ENCODE measurements around the gene CBFB. TPM values are rescaled to one million over a fixed set of nuclear protein-coding genes. Genes with fewer than 3 reads are reported as not detected.

The CBFB gene
- total and polyA plus RNA-seq, 2 experiments from 2014 or later = 26.1 to 26.9 TPM

GRCh38 chr16:67017421-67017750, 11.6 kb upstream of the CBFB start (continued):
- TF ChIP-seq ETS1 (IDR thresholded peaks at IDR 0.05) (no peak), EZH2 (IDR thresholded peaks at IDR 0.05; ENCODE audit: low read depth, unreplicated experiment) (no peak), EZH2phosphoT487 (IDR thresholded peaks at IDR 0.05; ENCODE audit: unreplicated experiment) (no peak), STAT1 (IDR thresholded peaks at IDR 0.05; ENCODE audit: unreplicated experiment) (no peak)

- ATAC-seq = peak; percentile 92
- Mint-ChIP-seq H3K9me3 (no peaks in the 10 kb centered on the region), H3K27ac (no peak overlapping the region), H3K36me3 (ENCODE audit: low read depth) (no peaks in the 10 kb centered on the region), H3K4me1 (no peaks in the 10 kb centered on the region; the same call in 1 of the 3 replicates), H3K27me3 (ENCODE audit: insufficient read depth, low read depth, poor library complexity) (peaks cover 35% of the 10 kb centered on the region), H3K4me3 (no peak overlapping the region)
- Histone ChIP-seq H4K20me1 (replicated peaks; ENCODE audit: insufficient read depth) (no peaks in the 10 kb centered on the region), H3K27ac (ENCODE audit: low read depth) (no peak overlapping the region), H3K27me3 (ENCODE audit: insufficient read depth) (peaks cover 35% of the 10 kb centered on the region), H3K9me2 (ENCODE audit: insufficient read depth) (no peaks in the 10 kb centered on the region), H3K4me2 (no peak overlapping the region), H3F3A (replicated peaks; ENCODE audit: low read depth) (no peaks in the 10 kb centered on the region), H3K79me2 (replicated peaks; ENCODE audit: insufficient read depth) (no peaks in the 10 kb centered on the region), H3K36me3 (ENCODE audit: insufficient read depth) (no peaks in the 10 kb centered on the region), H3K4me1 (ENCODE audit: insufficient read depth) (peaks cover 4% of the 10 kb centered on the region; the same call in 1 of the 2 replicates), H2AFZ (no peak overlapping the region), H3K4me3 (no peak overlapping the region)
- peak; percentile 99 for DNase-seq (ENCODE audit: low spot score)
- peak; percentile 52; the same call in 1 of the 2 replicates for TF ChIP-seq POLR2AphosphoS5 (IDR thresholded peaks at IDR 0.05; ENCODE audit: low read depth)
- TF ChIP-seq CREB1 (CRISPR knock-in tag; IDR thresholded peaks at IDR 0.05; ENCODE audit: low read depth) = peak; percentile 40; the same call in 1 of the 2 replicates
- no peak for TF ChIP-seq EZH2 (IDR thresholded peaks at IDR 0.05; ENCODE audit: low read depth, unreplicated experiment)
- peak; percentile 86 to 96 for TF ChIP-seq CTCF (conservative IDR thresholded peaks at IDR 0.05; ENCODE audit: low read depth in 2 of 2)
Observed at GRCh38 chr16:67017810-67018488, 11.0 kb upstream of the CBFB start.

- H3K36me3 ChIP-seq (ENCODE audit: insufficient read depth) = no peaks in the 10 kb centered on the region
- H3K27me3 Mint-ChIP-seq (ENCODE audit: insufficient read depth, low read depth, poor library complexity) = peaks cover 29% of the 10 kb centered on the region
- no peak overlapping the region for H3K27ac Mint-ChIP-seq
- peaks cover 3% of the 10 kb centered on the region; the same call in 2 of the 3 replicates for H3K4me1 Mint-ChIP-seq
- H3K9me2 ChIP-seq (ENCODE audit: insufficient read depth) = no peaks in the 10 kb centered on the region
- H3K27ac ChIP-seq (ENCODE audit: low read depth) = no peak overlapping the region
- no peaks in the 10 kb centered on the region for H3K36me3 Mint-ChIP-seq (ENCODE audit: low read depth)
- ATAC-seq (no peak), DNase-seq (ENCODE audit: low spot score) (no peak)
- H3K9me3 Mint-ChIP-seq = no peaks in the 10 kb centered on the region
- H3K27me3 ChIP-seq (ENCODE audit: insufficient read depth) = peaks cover 23% of the 10 kb centered on the region
- no peak overlapping the region for H2AFZ ChIP-seq
- peaks cover 4% of the 10 kb centered on the region; the same call in 1 of the 2 replicates for H3K4me1 ChIP-seq (ENCODE audit: insufficient read depth)
- H3K4me3 ChIP-seq = no peak overlapping the region
- H3K4me2 ChIP-seq = no peak overlapping the region
- no peak overlapping the region for H3K4me3 Mint-ChIP-seq
- no peaks in the 10 kb centered on the region for H4K20me1 ChIP-seq (replicated peaks; ENCODE audit: insufficient read depth)
- no peaks in the 10 kb centered on the region for H3F3A ChIP-seq (replicated peaks; ENCODE audit: low read depth)
- no peaks in the 10 kb centered on the region for H3K79me2 ChIP-seq (replicated peaks; ENCODE audit: insufficient read depth)
- TF ChIP-seq EZH2phosphoT487 (IDR thresholded peaks at IDR 0.05; ENCODE audit: unreplicated experiment) (no peak), ZNF114 (CRISPR knock-in tag; IDR thresholded peaks at IDR 0.05) (no peak), CREB1 (CRISPR knock-in tag; IDR thresholded peaks at IDR 0.05; ENCODE audit: low read depth) (no peak), ZNF462 (CRISPR knock-in tag; IDR thresholded peaks at IDR 0.05) (no peak), JUNB (IDR thresholded peaks at IDR 0.05; ENCODE audit: unreplicated experiment) (no peak), EZH2 (IDR thresholded peaks at IDR 0.05; ENCODE audit: low read depth, unreplicated experiment) (no peak)
Observed at GRCh38 chr16:67019171-67019570, 9.8 kb upstream of the CBFB start.

Measured in GM23338 (cell line).